SK-N-SH (cell line): Measurements from ENCODE around the gene CYP1A1. TPM values are rescaled to one million over a fixed set of nuclear protein-coding genes. Genes with fewer than 3 reads are reported as not detected.

Source experiments
- CTCF ChIA-PET: fragments of 300-600, 350-600 bp; formaldehyde crosslinking; extraction: SDS; loops from one replicate; lab custom pipeline; 2021; lab: Yijun Ruan, JAX
- POLR2A ChIA-PET: fragments of 350-600 bp; sonication (Branson Sonifier 250); formaldehyde crosslinking; extraction: SDS; loops from one replicate; lab custom pipeline; 2020; ENCODE audit warnings: antibody characterized with exemption, inconsistent platforms; lab: Yijun Ruan, JAX
- DNase-seq: peaks from one replicate; pipeline ENCODE4 v3.0.0; 2012
- H2AFZ ChIP-seq: fragments of 200-600 bp; sonication (generic); 2 replicates; pipeline ENCODE4 v1.8.1; 2016; ENCODE audit warnings: antibody characterized with exemption, mild to moderate bottlenecking, low read depth
- H3F3A ChIP-seq: fragments of 200-600 bp; sonication (generic); replicated peaks from 2 replicates; pipeline ENCODE3; 2016; ENCODE audit warnings: antibody characterized with exemption, mild to moderate bottlenecking; ENCODE audit not compliant: insufficient read depth
- H3K27ac ChIP-seq, 2 experiments: fragments of 200-500 bp in 1 of 2; fragments of 200-600 bp in 1 of 2; sonication (Bioruptor generic) in 1 of 2; sonication (generic), shearing (Covaris generic) in 1 of 2; 2 replicates each; pipeline versions ENCODE4 v1.5.1 to v1.6.1; 2014 to 2016; ENCODE audit warnings: low read depth in 2 of 2, inconsistent platforms in 1 of 2, low read length in 1 of 2, mild to moderate bottlenecking in 1 of 2, mixed read lengths in 1 of 2
- H3K27me3 ChIP-seq: fragments of 200-600 bp; sonication (generic), shearing (Covaris generic); 2 replicates; pipeline ENCODE4 v1.6.1; 2016; ENCODE audit warnings: mixed run types; ENCODE audit not compliant: insufficient read depth
- H3K36me3 ChIP-seq, 2 experiments: fragments of 200-500 bp in 1 of 2; fragments of 200-600 bp in 1 of 2; sonication (Bioruptor generic) in 1 of 2; sonication (generic) in 1 of 2; replicated peaks in 1 of 2; 2 replicates each; pipeline versions ENCODE3 to v1.5.1; 2014 to 2016; ENCODE audit warnings: low read length in 1 of 2, mild to moderate bottlenecking in 1 of 2; ENCODE audit not compliant: insufficient read depth in 2 of 2, control insufficient read depth in 1 of 2
- H3K4me1 ChIP-seq, 2 experiments: fragments of 200-500 bp in 1 of 2; fragments of 200-600 bp in 1 of 2; sonication (Bioruptor generic) in 1 of 2; sonication (generic), shearing (Covaris generic) in 1 of 2; 2 replicates each; pipeline versions ENCODE4 v1.5.1 to v1.6.1; 2014 to 2016; ENCODE audit warnings: low read depth in 1 of 2, low read length in 1 of 2, mixed run types in 1 of 2; ENCODE audit not compliant: insufficient read depth in 2 of 2, control insufficient read depth in 1 of 2
- H3K4me2 ChIP-seq: fragments of 200-600 bp; sonication (generic), shearing (Covaris generic); 2 replicates; pipeline ENCODE4 v1.6.1; 2017; ENCODE audit warnings: mixed run types
- H3K4me3 ChIP-seq, 2 experiments: fragments of 200-500 bp in 1 of 2; fragments of 200-600 bp in 1 of 2; sonication (Bioruptor generic) in 1 of 2; sonication (generic), shearing (Covaris generic) in 1 of 2; 2 replicates each; pipeline versions ENCODE4 v1.5.1 to v1.8.1; 2014 to 2016; ENCODE audit warnings: low read depth in 2 of 2, inconsistent platforms in 1 of 2, low read length in 1 of 2, mild to moderate bottlenecking in 1 of 2, mixed read lengths in 1 of 2, moderate library complexity in 1 of 2
- H3K79me2 ChIP-seq: fragments of 200-600 bp; sonication (generic); 2 replicates; pipeline ENCODE4 v1.8.1; 2017; ENCODE audit warnings: mild to moderate bottlenecking; ENCODE audit not compliant: insufficient read depth
- H3K9ac ChIP-seq: fragments of 200-600 bp; sonication (generic); 2 replicates; pipeline ENCODE4 v1.6.1; 2017; ENCODE audit warnings: mixed run types
- H3K9me2 ChIP-seq: fragments of 200-600 bp; sonication (generic); 2 replicates; pipeline ENCODE4 v1.6.1; 2017; ENCODE audit warnings: mixed run types
- H3K9me3 ChIP-seq: fragments of 200-600 bp; sonication (generic); 2 replicates; pipeline ENCODE4 v1.6.1; 2017; ENCODE audit warnings: mixed run types, mild to moderate bottlenecking, moderate library complexity
- H4K20me1 ChIP-seq: fragments of 200-600 bp; sonication (generic); 2 replicates; pipeline ENCODE4 v1.6.1; 2017; ENCODE audit warnings: mild to moderate bottlenecking, mixed run types; ENCODE audit not compliant: insufficient read depth
- CHD2 ChIP-seq: fragments of 150-350 bp; IDR thresholded peaks from 2 replicates; pipeline ENCODE4 v1.6.1; 2018; ENCODE audit warnings: low read length; ENCODE audit not compliant: partially characterized antibody
- CTCF ChIP-seq: fragments of 200-600 bp; sonication (generic); IDR thresholded peaks from 2 replicates; pipeline ENCODE4 v1.6.1; 2017; ENCODE audit warnings: antibody characterized with exemption, mild to moderate bottlenecking, moderate library complexity
- EP300 ChIP-seq, 2 experiments: IDR thresholded peaks; 2 replicates each; pipeline versions ENCODE4 v1.4.0 to v1.6.1; 2012; ENCODE audit warnings: borderline replicate concordance in 1 of 2, low read depth in 1 of 2, low read length in 1 of 2
- EZH2phosphoT487 ChIP-seq: fragments of 200-600 bp; sonication (generic); IDR thresholded peaks from 2 replicates; pipeline ENCODE4 v1.6.1; 2017; ENCODE audit warnings: low read depth, mixed run types, mild to moderate bottlenecking, antibody characterized with exemption, moderate library complexity, borderline replicate concordance
- GABPA ChIP-seq: IDR thresholded peaks from 2 replicates; pipeline ENCODE4 v1.4.0; 2012; ENCODE audit warnings: low read depth, mild to moderate bottlenecking
- IRF3 ChIP-seq: fragments of 150-350 bp; IDR thresholded peaks from 2 replicates; pipeline ENCODE4 v1.6.1; 2016; ENCODE audit warnings: mild to moderate bottlenecking, low read depth, low read length
- MXI1 ChIP-seq: IDR thresholded peaks from 2 replicates; pipeline ENCODE4 v1.6.1; 2012; ENCODE audit warnings: mild to moderate bottlenecking, low read depth, low read length, improper control_type of control experiment
- NFIC ChIP-seq: IDR thresholded peaks from 2 replicates; pipeline ENCODE4 v1.4.0; 2012; ENCODE audit warnings: borderline replicate concordance
- PBX3 ChIP-seq: IDR thresholded peaks from 2 replicates; pipeline ENCODE4; 2012
- POLR2AphosphoS5 ChIP-seq: IDR thresholded peaks from 2 replicates; pipeline ENCODE4 v1.6.1; 2012; ENCODE audit warnings: low read depth, low read length
- RAD21 ChIP-seq: IDR thresholded peaks from 2 replicates; pipeline ENCODE4 v1.6.1; 2012; ENCODE audit warnings: mild to moderate bottlenecking, low read length
- RFX5 ChIP-seq: IDR thresholded peaks from 2 replicates; pipeline ENCODE4 v1.6.1; 2012; ENCODE audit warnings: mild to moderate bottlenecking, improper control_type of control experiment, low read length
- SIN3A ChIP-seq: IDR thresholded peaks from 2 replicates; pipeline ENCODE4 v1.6.1; 2012; ENCODE audit warnings: low read depth, mild to moderate bottlenecking, low read length, moderate library complexity, borderline replicate concordance
- TAF1 ChIP-seq: IDR thresholded peaks from 2 replicates; pipeline ENCODE4 v1.6.1; 2012; ENCODE audit warnings: low read depth, mild to moderate bottlenecking, low read length, moderate library complexity, borderline replicate concordance
- USF1 ChIP-seq: IDR thresholded peaks from 2 replicates; pipeline ENCODE4 v1.4.0; 2012; ENCODE audit warnings: low read depth, borderline replicate concordance
- USF2 ChIP-seq: fragments of 150-350 bp; IDR thresholded peaks from 2 replicates; pipeline ENCODE4 v1.6.1; 2017; ENCODE audit warnings: antibody characterized with exemption, low read length, low read depth, borderline replicate concordance
- YY1 ChIP-seq: IDR thresholded peaks from 2 replicates; pipeline ENCODE4 v1.4.0; 2012; ENCODE audit warnings: low read depth, mild to moderate bottlenecking
- WGBS: methylation state at CpG from one replicate; pipeline ENCODE4 v1.1.6; 2017; ENCODE audit warnings: low lambda C conversion rate; 5-methylcytosine and 5-hydroxymethylcytosine counted together
- polyA plus RNA-seq, 3 experiments: library from polyadenylated mRNA; depleted of rRNA; stranded (reverse); fragments of >200 nt; gene quantifications; 2 replicates each; pipeline ENCODE4 v1.2.3, GENCODE V29; 2012

Gene CYP1A1
- polyA plus RNA-seq, 1 of the 3 experiments (the other 2 are of a cell fraction): 0.07 TPM

GRCh38 chr15:74669627-74670026 is 55.7 kb downstream of the CYP1A1 start:
- Histone ChIP-seq H3K9ac (no peak overlapping the region), H3K4me1 (no peaks in the 10 kb centered on the region), H3K4me3 (no peak overlapping the region), H3K79me2 (peaks cover 15% of the 10 kb centered on the region), H3K36me3 (peaks cover 11 to 26% of the 10 kb centered on the region in 2 experiments), H3F3A (no peaks in the 10 kb centered on the region), H2AFZ (no peak overlapping the region), H3K4me2 (no peak overlapping the region), H3K27me3 (no peaks in the 10 kb centered on the region), H3K9me3 (no peaks in the 10 kb centered on the region), H3K9me2 (no peaks in the 10 kb centered on the region), H4K20me1 (peaks cover 6% of the 10 kb centered on the region; the same call in 1 of the 2 replicates), H3K27ac (no peak overlapping the region)
- no peak for DNase-seq
- ChIA-PET POLR2A (interaction anchor here (0.6 kb wide), 1 partner anchor 621 kb away, joined by 5 read pairs; no protein-coding TSS in a partner anchor), CTCF (interaction anchor here (0.7 to 1.7 kb wide), 3 partner anchors 34 to 312 kb away, joined by 3 to 5 read pairs (median 3); no protein-coding TSS in a partner anchor)
- TF ChIP-seq YY1 (no peak), PBX3 (no peak), RAD21 (no peak), CTCF (no peak), MXI1 (no peak), POLR2AphosphoS5 (no peak), USF2 (no peak), CHD2 (no peak), USF1 (no peak), GABPA (no peak), SIN3A (no peak), TAF1 (no peak), EZH2phosphoT487 (no peak), IRF3 (no peak), NFIC (no peak), EP300 (IDR thresholded peaks at IDR 0.05; ENCODE audit: borderline replicate concordance in 1 of 2, low read depth in 1 of 2, low read length in 1 of 2) (no peak), RFX5 (no peak)
- WGBS: 100% methylated on average over 4 of the region's 4 CpGs

Other genes with a start within 250 kb of the CYP1A1 start
- gene ARID3B, start 184.3 kb downstream of the CYP1A1 start, polyA plus RNA-seq (2012; rRNA removed): 3.0 and 3.7 TPM in 2 replicates
- 67.7 and 72.4 TPM in 2 replicates for gene CLK3, start 109.7 kb downstream of the CYP1A1 start, polyA plus RNA-seq (2012; rRNA removed)
- 34.9 and 44.5 TPM in 2 replicates for gene EDC3, start 29.5 kb downstream of the CYP1A1 start, polyA plus RNA-seq (2012; rRNA removed)
- gene CYP1A2, start 23.3 kb upstream of the CYP1A1 start, polyA plus RNA-seq (2012; rRNA removed): not detected in 2 replicates
- 34.7 and 53.1 TPM in 2 replicates for gene CSK, start 56.6 kb upstream of the CYP1A1 start, polyA plus RNA-seq (2012; rRNA removed)
- gene LMAN1L, start 87.3 kb upstream of the CYP1A1 start, polyA plus RNA-seq (2012; rRNA removed): 0.02 TPM in 1 of 2 replicates, not detected in the other
- gene CPLX3, start 101.1 kb upstream of the CYP1A1 start, polyA plus RNA-seq (2012; rRNA removed): not detected in 2 replicates
- gene ULK3, start 117.6 kb upstream of the CYP1A1 start, polyA plus RNA-seq (2012; rRNA removed): 41.3 and 55.3 TPM in 2 replicates
- 88.1 and 99.5 TPM in 2 replicates for gene SCAMP2, start 147.8 kb upstream of the CYP1A1 start, polyA plus RNA-seq (2012; rRNA removed)
- 58.2 and 63.5 TPM in 2 replicates for gene MPI, start 164.5 kb upstream of the CYP1A1 start, polyA plus RNA-seq (2012; rRNA removed)
- 53.0 and 90.2 TPM in 2 replicates for gene FAM219B, start 181.3 kb upstream of the CYP1A1 start, polyA plus RNA-seq (2012; rRNA removed)
- 112 and 158 TPM in 2 replicates for gene COX5A, start 212.5 kb upstream of the CYP1A1 start, polyA plus RNA-seq (2012; rRNA removed)
- 1.7 TPM in 2 replicates for gene RPP25, start 231.2 kb upstream of the CYP1A1 start, polyA plus RNA-seq (2012; rRNA removed)